CD4-positive, CD25-positive, alpha-beta regulatory T cell (primary cell): ENCODE measurements around the gene TFAP2C. TPM values are rescaled to one million over a fixed set of nuclear protein-coding genes. Genes with fewer than 3 reads are reported as not detected.
"Not testable (repeated sequence)": the region's sequence is repeated elsewhere in the genome, so short reads cannot be mapped to it uniquely, and the experiment has no call there.

ENCODE experiments used
- ATAC-seq, 2 donors: fragments of 150-1000 bp; cut with Tn5 transposase; one replicate each; pipeline ENCODE4 v1.10.0; 2021; ENCODE audit warnings: low read depth in 2 of 2, moderate number of reproducible peaks in 2 of 2, moderate library complexity in 1 of 2
- DNase-seq, 3 donors: peaks; one replicate each; pipeline versions ENCODE4 v3.0.0 to v3.0.0-alpha.2; 2012 to 2022; ENCODE audit warnings: mixed read lengths in 1 of 3
- H3K27ac ChIP-seq: one replicate; pipeline ENCODE4 v1.7.0; 2013; ENCODE audit warnings: mild to moderate bottlenecking, low read length; ENCODE audit not compliant: insufficient read depth, poor library complexity, severe bottlenecking
- H3K27me3 ChIP-seq: one replicate; pipeline ENCODE4 v1.7.0; 2013; ENCODE audit warnings: low read length; ENCODE audit not compliant: control insufficient read depth, insufficient read depth
- H3K36me3 ChIP-seq: one replicate; pipeline ENCODE4 v1.7.0; 2013; ENCODE audit warnings: mild to moderate bottlenecking, low read length, moderate library complexity; ENCODE audit not compliant: control insufficient read depth, insufficient read depth
- H3K4me1 ChIP-seq: 2 replicates; pipeline ENCODE4 v1.7.0; 2013; ENCODE audit warnings: mild to moderate bottlenecking, low read length; ENCODE audit not compliant: insufficient read depth, control insufficient read depth, poor library complexity, severe bottlenecking
- H3K4me3 ChIP-seq: one replicate; pipeline ENCODE4 v1.7.0; 2013; ENCODE audit warnings: low read depth, mild to moderate bottlenecking, low read length, moderate library complexity
- H3K9me3 ChIP-seq, 2 experiments: 1 replicate in 1 of 2; 2 replicates in 1 of 2; pipeline ENCODE4 v1.7.0; 2013; ENCODE audit warnings: low read length in 2 of 2, mild to moderate bottlenecking in 1 of 2, moderate library complexity in 1 of 2; ENCODE audit not compliant: control insufficient read depth in 2 of 2
- H3K27ac Mint-ChIP-seq, 3 donors: one replicate each; pipeline ENCODE4 v1.8.0; 2020 to 2022; ENCODE audit warnings: mild to moderate bottlenecking in 3 of 3, mixed read lengths in 3 of 3, moderate library complexity in 2 of 3
- H3K27me3 Mint-ChIP-seq: one replicate; pipeline ENCODE4 v1.8.0; 2022; ENCODE audit warnings: mild to moderate bottlenecking, mixed read lengths
- H3K36me3 Mint-ChIP-seq: one replicate; pipeline ENCODE4 v1.8.0; 2020; ENCODE audit warnings: mixed read lengths
- H3K4me1 Mint-ChIP-seq, 4 donors: one replicate each; pipeline ENCODE4 v1.8.0; 2020 to 2022; ENCODE audit warnings: mixed read lengths in 4 of 4, mild to moderate bottlenecking in 1 of 4
- H3K4me3 Mint-ChIP-seq, 4 donors: one replicate each; pipeline ENCODE4 v1.8.0; 2020 to 2022; ENCODE audit warnings: mild to moderate bottlenecking in 4 of 4, mixed read lengths in 4 of 4, moderate library complexity in 3 of 4
- H3K9me3 Mint-ChIP-seq, 7 donors: one replicate each; pipeline ENCODE4 v1.8.0; 2020 to 2022; ENCODE audit warnings: mixed read lengths in 7 of 7, mild to moderate bottlenecking in 3 of 7, moderate library complexity in 2 of 7
- polyA plus RNA-seq, 4 donors: library from polyadenylated mRNA; unstranded; fragments of 300-500 nt; fragmentation: Illumina TruSeq; gene quantifications; one replicate each; pipeline ENCODE4 v1.2.3, GENCODE V29; 2021
- total RNA-seq: library from RNA; stranded (reverse); gene quantifications from one replicate; pipeline ENCODE4 v1.2.3, GENCODE V29; 2022

The TFAP2C gene
- total and polyA plus RNA-seq, 5 donors from 2014 or later = not detected

DNA sequence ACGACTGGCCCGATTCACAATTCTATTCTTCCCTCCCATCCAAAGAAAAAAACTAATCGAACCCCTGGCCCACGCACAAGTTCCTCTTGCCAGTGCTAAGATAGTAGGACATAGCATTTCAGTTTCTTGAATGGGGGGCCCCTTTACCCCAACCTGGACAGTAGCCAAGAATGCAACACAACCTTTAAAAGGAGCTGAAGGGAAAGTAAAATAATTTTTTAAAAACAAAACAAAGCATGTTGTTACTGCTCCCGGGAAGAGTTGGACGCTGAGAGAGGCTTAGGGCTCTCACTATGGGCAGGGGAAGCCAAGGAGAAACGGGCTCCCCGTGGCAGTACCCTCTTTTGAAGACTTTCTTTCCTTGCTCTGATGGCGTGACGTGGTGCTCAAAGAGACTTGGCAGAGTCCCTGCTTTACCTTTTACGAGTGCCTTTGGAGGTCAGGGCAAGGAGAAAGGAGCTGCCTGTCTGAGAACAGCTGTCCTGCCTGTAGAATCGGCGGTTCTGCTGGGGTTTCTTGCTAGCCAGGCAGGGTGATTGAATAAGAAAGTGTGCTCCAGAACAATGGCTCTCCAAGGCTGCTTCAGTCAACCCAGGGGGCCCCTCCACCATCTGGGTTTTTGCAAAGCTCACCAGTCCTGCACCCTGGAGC lies 5.8 kb downstream of the TFAP2C start:
- H3K4me3 Mint-ChIP-seq = no peak overlapping the region
- ATAC-seq = no peak
- no peak overlapping the region for H3K27ac ChIP-seq
- no peak overlapping the region for H3K4me3 ChIP-seq
- no peaks in the 10 kb centered on the region for H3K36me3 ChIP-seq
- peaks cover 0 to 6% (median 0%) of the 10 kb centered on the region in 4 donors for H3K4me1 Mint-ChIP-seq
- no peaks in the 10 kb centered on the region for H3K9me3 ChIP-seq
- peaks cover 51% of the 10 kb centered on the region for H3K27me3 Mint-ChIP-seq
- peaks cover 0 to 2% (median 0%) of the 10 kb centered on the region in 7 donors for H3K9me3 Mint-ChIP-seq
- H3K27me3 ChIP-seq = peaks cover 14% of the 10 kb centered on the region
- no peaks in the 10 kb centered on the region for H3K4me1 ChIP-seq
- no peak for DNase-seq
- H3K36me3 Mint-ChIP-seq = no peaks in the 10 kb centered on the region
- no peak overlapping the region for H3K27ac Mint-ChIP-seq

DNA sequence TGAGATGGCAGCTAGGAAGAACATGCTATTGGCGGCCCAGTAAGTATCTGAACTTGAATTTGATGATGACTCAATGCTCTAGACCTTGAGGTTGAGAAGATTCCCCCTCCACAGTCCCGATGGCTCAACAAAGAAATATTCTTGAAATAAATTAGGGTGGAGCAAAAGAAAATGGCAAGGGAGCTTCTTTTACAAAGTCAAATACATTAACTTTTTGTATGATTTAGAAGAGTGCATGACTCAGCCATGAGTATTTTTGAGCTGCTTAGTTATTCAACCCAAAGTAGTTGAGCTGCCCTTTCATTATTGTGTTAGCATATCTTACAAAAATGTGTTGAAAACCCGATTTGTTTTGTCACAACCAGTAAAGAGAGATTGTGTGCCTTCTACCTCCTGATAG lies 7.6 kb downstream of the TFAP2C start:
- Histone ChIP-seq H3K27me3 (peaks cover 13% of the 10 kb centered on the region), H3K9me3 (no peaks in the 10 kb centered on the region), H3K4me3 (no peak overlapping the region), H3K4me1 (no peaks in the 10 kb centered on the region), H3K36me3 (no peaks in the 10 kb centered on the region), H3K27ac (no peak overlapping the region)
- no peak overlapping the region for H3K27ac Mint-ChIP-seq
- no peak for DNase-seq
- no peaks in the 10 kb centered on the region for H3K36me3 Mint-ChIP-seq
- peaks cover 0 to 2% (median 0%) of the 10 kb centered on the region in 7 donors for H3K9me3 Mint-ChIP-seq
- no peak for ATAC-seq
- peaks cover 46% of the 10 kb centered on the region for H3K27me3 Mint-ChIP-seq
- H3K4me1 Mint-ChIP-seq = peaks cover 0 to 4% (median 0%) of the 10 kb centered on the region in 4 donors
- H3K4me3 Mint-ChIP-seq = no peak overlapping the region

DNA sequence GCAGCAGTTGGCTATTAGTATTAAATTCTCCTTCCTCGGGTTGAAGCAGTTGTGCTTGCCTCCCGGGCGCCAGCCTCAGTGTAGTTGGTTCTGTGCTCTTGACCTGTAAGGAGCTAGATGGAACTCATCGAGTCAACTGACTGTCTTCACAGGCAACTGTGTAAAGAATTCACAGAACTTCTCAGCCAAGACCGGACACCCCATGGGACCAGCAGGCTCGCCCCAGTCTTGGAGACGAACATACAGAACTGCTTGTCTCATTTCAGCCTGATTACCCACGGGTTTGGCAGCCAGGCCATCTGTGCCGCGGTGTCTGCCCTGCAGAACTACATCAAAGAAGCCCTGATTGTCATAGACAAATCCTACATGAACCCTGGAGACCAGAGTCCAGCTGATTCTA lies 8.5 kb downstream of the TFAP2C start:
- Mint-ChIP-seq H3K27me3 (peaks cover 41% of the 10 kb centered on the region), H3K4me1 (no peaks in the 10 kb centered on the region), H3K36me3 (no peaks in the 10 kb centered on the region), H3K4me3 (no peak overlapping the region), H3K9me3 (peaks cover 0 to 3% (median 0%) of the 10 kb centered on the region in 7 donors), H3K27ac (no peak overlapping the region)
- no peaks in the 10 kb centered on the region for H3K4me1 ChIP-seq
- H3K27me3 ChIP-seq = peaks cover 6% of the 10 kb centered on the region
- DNase-seq (no peak), ATAC-seq (no peak)
- H3K27ac ChIP-seq = no peak overlapping the region
- no peak overlapping the region for H3K4me3 ChIP-seq
- H3K9me3 ChIP-seq = no peaks in the 10 kb centered on the region
- no peaks in the 10 kb centered on the region for H3K36me3 ChIP-seq

DNA sequence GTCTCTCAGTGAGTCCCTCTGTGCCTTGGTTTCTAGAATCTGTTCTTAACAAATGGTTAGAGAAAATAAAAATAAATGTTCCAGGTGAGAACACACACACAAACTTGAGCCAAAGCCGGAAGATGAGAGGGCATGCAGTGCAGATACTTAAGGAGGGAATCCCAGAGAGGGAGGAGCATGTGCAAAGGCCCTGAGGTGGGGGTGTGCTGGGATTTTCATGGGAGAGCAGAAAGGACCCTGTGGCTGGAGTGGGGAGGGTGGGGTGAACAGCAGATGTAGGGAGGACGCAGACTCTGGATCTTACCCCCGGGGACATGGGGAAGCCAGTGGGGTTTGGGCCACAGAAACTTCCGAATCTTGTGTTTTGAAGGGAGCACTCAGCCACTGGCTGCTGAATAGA lies 17.5 kb downstream of the TFAP2C start:
- Histone ChIP-seq H3K27ac (no peak overlapping the region), H3K9me3 (no peaks in the 10 kb centered on the region), H3K27me3 (no peaks in the 10 kb centered on the region), H3K4me3 (no peak overlapping the region), H3K4me1 (no peaks in the 10 kb centered on the region), H3K36me3 (no peaks in the 10 kb centered on the region)
- Mint-ChIP-seq H3K4me1 (no peaks in the 10 kb centered on the region), H3K4me3 (no peak overlapping the region), H3K27me3 (peaks cover 5% of the 10 kb centered on the region), H3K27ac (no peak overlapping the region), H3K36me3 (no peaks in the 10 kb centered on the region), H3K9me3 (peaks cover 0 to 4% (median 0%) of the 10 kb centered on the region in 7 donors)
- no peak for DNase-seq
- no peak for ATAC-seq

DNA sequence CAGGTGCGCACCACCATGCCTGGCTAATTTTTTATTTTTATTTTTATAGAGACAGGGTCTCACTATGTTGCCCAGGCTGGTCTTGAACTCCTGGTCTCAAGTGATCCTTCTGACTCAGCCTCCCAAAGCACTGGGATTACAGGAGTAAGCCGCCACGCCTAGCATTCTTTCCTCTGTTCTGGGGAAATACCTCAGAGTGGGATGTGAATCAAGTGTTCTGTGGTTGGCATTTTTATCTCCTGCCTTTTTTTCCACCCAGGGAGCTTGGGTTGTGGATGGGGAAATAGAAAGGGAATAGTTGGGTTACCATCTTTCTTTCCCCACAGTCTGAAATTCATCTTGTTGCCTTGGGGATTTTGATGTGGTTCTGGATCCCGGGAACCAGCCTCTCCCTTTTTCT lies 24.1 kb downstream of the TFAP2C start:
- no peak overlapping the region for H3K27ac Mint-ChIP-seq
- Histone ChIP-seq H3K4me3 (no peak overlapping the region), H3K36me3 (no peaks in the 10 kb centered on the region), H3K27me3 (no peaks in the 10 kb centered on the region), H3K9me3 (no peaks in the 10 kb centered on the region), H3K4me1 (no peaks in the 10 kb centered on the region), H3K27ac (no peak overlapping the region)
- peaks cover 4% of the 10 kb centered on the region for H3K27me3 Mint-ChIP-seq
- no peaks in the 10 kb centered on the region for H3K4me1 Mint-ChIP-seq
- no peak overlapping the region for H3K4me3 Mint-ChIP-seq
- no peaks in the 10 kb centered on the region for H3K36me3 Mint-ChIP-seq
- H3K9me3 Mint-ChIP-seq = peaks cover 0 to 4% (median 0%) of the 10 kb centered on the region in 7 donors
- ATAC-seq (no peak), DNase-seq (no peak)

DNA sequence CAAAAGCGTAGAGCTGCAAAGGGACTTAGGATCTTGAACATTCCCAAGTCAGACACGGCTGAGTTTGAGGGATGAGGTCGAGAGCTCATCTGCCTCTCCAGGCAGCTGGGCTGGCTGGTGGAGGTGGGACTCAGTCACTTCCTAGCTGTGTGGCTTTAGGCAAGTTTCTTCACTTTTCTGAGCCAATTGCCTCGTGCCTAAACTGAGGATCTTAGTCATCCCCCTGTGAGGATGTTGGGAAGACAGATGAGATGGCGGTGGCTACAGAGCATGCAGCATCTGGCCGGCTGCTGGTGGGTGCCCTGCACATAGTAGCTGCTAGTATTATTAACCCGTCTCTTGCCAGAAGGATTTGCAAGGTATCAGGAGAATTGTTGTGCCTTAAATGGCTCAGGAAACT lies 27.5 kb downstream of the TFAP2C start:
- Mint-ChIP-seq H3K36me3 (no peaks in the 10 kb centered on the region), H3K27ac (no peak overlapping the region), H3K4me1 (no peaks in the 10 kb centered on the region), H3K27me3 (peaks cover 4% of the 10 kb centered on the region), H3K9me3 (peaks cover 0 to 4% (median 0%) of the 10 kb centered on the region in 7 donors), H3K4me3 (no peak overlapping the region)
- H3K27me3 ChIP-seq = no peaks in the 10 kb centered on the region
- no peaks in the 10 kb centered on the region for H3K4me1 ChIP-seq
- no peak for ATAC-seq
- H3K4me3 ChIP-seq = no peak overlapping the region
- H3K36me3 ChIP-seq = no peaks in the 10 kb centered on the region
- no peak overlapping the region for H3K27ac ChIP-seq
- H3K9me3 ChIP-seq = no peaks in the 10 kb centered on the region
- no peak for DNase-seq

DNA sequence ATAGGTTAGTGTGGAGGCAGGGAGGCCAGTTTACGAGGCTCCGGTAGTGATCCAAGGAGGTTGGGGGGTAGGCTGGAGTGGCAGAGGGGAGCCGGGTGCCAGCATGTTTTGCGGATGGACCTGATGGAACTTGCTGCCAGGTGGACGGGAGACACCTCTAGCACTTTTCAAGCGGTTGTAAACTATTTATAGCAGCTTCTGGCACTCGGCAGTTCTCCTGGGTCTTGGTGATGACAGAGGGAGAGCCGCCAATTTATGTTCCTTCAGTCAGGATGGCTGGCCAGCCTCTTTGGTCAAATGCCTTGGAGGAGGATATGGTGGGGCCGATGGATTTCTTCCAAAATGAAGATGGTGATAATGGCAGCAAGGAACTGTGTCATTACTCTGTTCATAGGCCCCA lies 28.8 kb downstream of the TFAP2C start:
- Mint-ChIP-seq H3K36me3 (no peaks in the 10 kb centered on the region), H3K4me1 (no peaks in the 10 kb centered on the region), H3K27ac (no peak overlapping the region), H3K9me3 (peaks cover 0 to 4% (median 0%) of the 10 kb centered on the region in 7 donors), H3K27me3 (peaks cover 4% of the 10 kb centered on the region), H3K4me3 (no peak overlapping the region)
- DNase-seq = no peak
- Histone ChIP-seq H3K27ac (no peak overlapping the region), H3K4me3 (no peak overlapping the region), H3K9me3 (no peaks in the 10 kb centered on the region), H3K4me1 (no peaks in the 10 kb centered on the region), H3K36me3 (no peaks in the 10 kb centered on the region), H3K27me3 (no peaks in the 10 kb centered on the region)
- ATAC-seq = no peak

DNA sequence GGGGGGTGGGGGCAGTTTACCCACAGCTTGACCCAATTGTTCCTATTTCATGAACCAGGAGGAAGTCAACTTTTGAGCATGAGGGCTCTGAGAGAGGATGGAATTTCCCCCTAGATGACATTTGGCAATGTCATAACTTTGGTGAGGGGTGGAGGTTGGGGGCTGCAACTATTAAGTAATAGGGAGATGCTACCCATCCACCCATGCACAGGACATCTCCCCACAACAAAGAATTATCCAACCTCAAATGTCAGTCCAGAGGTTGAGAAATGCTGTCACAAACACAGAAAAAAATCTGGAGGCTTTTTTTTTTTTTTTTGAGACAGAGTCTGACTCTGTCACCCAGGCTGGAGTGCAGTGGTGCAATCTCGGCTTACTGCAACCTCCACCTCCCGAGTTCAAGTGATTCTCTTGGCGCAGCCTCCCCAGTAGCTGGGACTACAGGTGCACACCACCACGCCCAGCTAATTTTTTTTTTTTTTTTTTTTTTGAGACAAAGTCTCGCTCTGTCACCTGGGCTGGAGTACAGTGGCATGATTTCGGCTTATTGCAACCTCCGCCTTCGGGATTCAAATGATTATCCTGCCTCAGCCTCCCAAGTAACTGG lies 29.3 kb downstream of the TFAP2C start:
- H3K27ac Mint-ChIP-seq, H3K36me3 ChIP-seq, H3K4me3 ChIP-seq, H3K4me3 Mint-ChIP-seq, H3K27ac ChIP-seq, H3K27me3 Mint-ChIP-seq, H3K4me1 ChIP-seq, H3K9me3 ChIP-seq, DNase-seq, H3K9me3 Mint-ChIP-seq, H3K36me3 Mint-ChIP-seq, ATAC-seq, H3K27me3 ChIP-seq, H3K4me1 Mint-ChIP-seq: not testable (repeated sequence)
